Parathyroid adenoma (tissue), 2 donors: Measurements from ENCODE around the gene SIPA1L3.

ENCODE experiments used
- H2AFZ ChIP-seq: fragments of 300-600 bp; sonication (generic); one replicate; pipeline ENCODE4 v1.7.0; 2017; ENCODE audit warnings: antibody characterized with exemption, mild to moderate bottlenecking
- H3K27ac ChIP-seq: fragments of 300-600 bp; sonication (generic); one replicate; pipeline ENCODE4 v1.7.0; 2017
- H3K27me3 ChIP-seq: fragments of 300-600 bp; sonication (generic); one replicate; pipeline ENCODE4 v1.7.0; 2017; ENCODE audit warnings: low read length; ENCODE audit not compliant: control insufficient read depth, insufficient read depth
- H3K36me3 ChIP-seq: fragments of 300-600 bp; sonication (generic); one replicate; pipeline ENCODE4 v1.7.0; 2017; ENCODE audit warnings: low read length; ENCODE audit not compliant: control insufficient read depth, insufficient read depth
- H3K4me1 ChIP-seq: fragments of 300-600 bp; sonication (generic); one replicate; pipeline ENCODE4 v1.7.0; 2017; ENCODE audit warnings: control low read depth
- H3K4me2 ChIP-seq: fragments of 300-600 bp; sonication (generic); one replicate; pipeline ENCODE4 v1.7.0; 2017; ENCODE audit warnings: low read length
- H3K4me3 ChIP-seq: fragments of 300-600 bp; sonication (generic); one replicate; pipeline ENCODE4 v1.7.0; 2017; ENCODE audit warnings: low read depth, low read length
- H3K79me2 ChIP-seq: fragments of 300-600 bp; sonication (generic); one replicate; pipeline ENCODE4 v1.7.0; 2017; ENCODE audit warnings: control low read depth
- H3K9ac ChIP-seq: fragments of 300-600 bp; sonication (generic); one replicate; pipeline ENCODE4 v1.7.0; 2017; ENCODE audit warnings: mild to moderate bottlenecking
- H3K9me3 ChIP-seq: fragments of 300-600 bp; sonication (generic); one replicate; pipeline ENCODE4 v1.7.0; 2017; ENCODE audit warnings: low read length; ENCODE audit not compliant: control insufficient read depth
- CTCF ChIP-seq: fragments of 300-600 bp; sonication (generic); IDR thresholded peaks from one replicate; pipeline ENCODE4 v1.7.0; 2017; ENCODE audit warnings: antibody characterized with exemption, mild to moderate bottlenecking
- donor health status: primary hyperparathyroidism.

The SIPA1L3 gene

GRCh38 chr19:37973666-37974065, 66.7 kb downstream of the SIPA1L3 start:
- Histone ChIP-seq H3K79me2 (peaks cover 8% of the 10 kb centered on the region), H3K27ac (no peak overlapping the region), H3K36me3 (no peaks in the 10 kb centered on the region), H3K4me2 (no peak overlapping the region), H3K27me3 (no peaks in the 10 kb centered on the region), H2AFZ (no peak overlapping the region), H3K4me3 (no peak overlapping the region), H3K9me3 (no peaks in the 10 kb centered on the region), H3K4me1 (no peaks in the 10 kb centered on the region), H3K9ac (no peak overlapping the region)
- TF ChIP-seq CTCF, result no peak

GRCh38 chr19:37975071-37975470, 68.1 kb downstream of the SIPA1L3 start:
- Histone ChIP-seq H3K27me3 (no peaks in the 10 kb centered on the region), H3K27ac (no peak overlapping the region), H3K9ac (no peak overlapping the region), H2AFZ (no peak overlapping the region), H3K4me3 (no peak overlapping the region), H3K4me2 (no peak overlapping the region), H3K4me1 (no peaks in the 10 kb centered on the region), H3K9me3 (no peaks in the 10 kb centered on the region), H3K36me3 (no peaks in the 10 kb centered on the region), H3K79me2 (peaks cover 8% of the 10 kb centered on the region)
- no peak for TF ChIP-seq CTCF

GRCh38 chr19:37975596-37976515, 68.8 kb downstream of the SIPA1L3 start:
- no peaks in the 10 kb centered on the region for H3K4me1 ChIP-seq
- no peak overlapping the region for H3K9ac ChIP-seq
- no peaks in the 10 kb centered on the region for H3K36me3 ChIP-seq
- H3K9me3 ChIP-seq, result no peaks in the 10 kb centered on the region
- H3K4me2 ChIP-seq, result no peak overlapping the region
- H2AFZ ChIP-seq, result no peak overlapping the region
- no peaks in the 10 kb centered on the region for H3K27me3 ChIP-seq
- H3K79me2 ChIP-seq, result peaks cover 5% of the 10 kb centered on the region
- H3K27ac ChIP-seq, result no peak overlapping the region
- TF ChIP-seq CTCF, result no peak
- no peak overlapping the region for H3K4me3 ChIP-seq

- Histone ChIP-seq H3K4me2 (no peak overlapping the region), H3K9me3 (no peaks in the 10 kb centered on the region), H3K4me1 (peaks cover 10% of the 10 kb centered on the region), H3K27me3 (no peaks in the 10 kb centered on the region), H3K79me2 (peaks cover 5% of the 10 kb centered on the region), H2AFZ (no peak overlapping the region), H3K36me3 (no peaks in the 10 kb centered on the region), H3K4me3 (no peak overlapping the region), H3K9ac (no peak overlapping the region), H3K27ac (no peak overlapping the region)
- TF ChIP-seq CTCF, result no peak
Measured at GRCh38 chr19:37977391-37977790, 70.4 kb downstream of the SIPA1L3 start.

GRCh38 chr19:37977992-37978391, 71.0 kb downstream of the SIPA1L3 start:
- peaks cover 11% of the 10 kb centered on the region for H3K4me1 ChIP-seq
- no peaks in the 10 kb centered on the region for H3K27me3 ChIP-seq
- H3K36me3 ChIP-seq, result no peaks in the 10 kb centered on the region
- no peak for TF ChIP-seq CTCF
- no peak overlapping the region for H3K4me3 ChIP-seq
- no peaks in the 10 kb centered on the region for H3K9me3 ChIP-seq
- peaks cover 3% of the 10 kb centered on the region for H3K79me2 ChIP-seq
- no peak overlapping the region for H3K4me2 ChIP-seq
- H2AFZ ChIP-seq, result no peak overlapping the region
- no peak overlapping the region for H3K27ac ChIP-seq
- no peak overlapping the region for H3K9ac ChIP-seq
